Endothelial cell of umbilical vein (primary cell): Measurements from ENCODE around the gene CTTN.

Source experiments
- CTCF ChIP-seq, 2 donors: IDR thresholded peaks; 1 replicate in 1 of 2; 2 replicates in 1 of 2; pipeline ENCODE4 v1.5.1; 2011; ENCODE audit warnings: low read length in 2 of 2, mild to moderate bottlenecking in 2 of 2, moderate library complexity in 2 of 2, control low read depth in 1 of 2, inconsistent platforms in 1 of 2, low read depth in 1 of 2; ENCODE audit not compliant: insufficient read depth in 1 of 2; ENCODE audit errors: extremely low read depth in 1 of 2
- MAX ChIP-seq: IDR thresholded peaks from 2 replicates; pipeline ENCODE4 v1.6.1; 2011; ENCODE audit not compliant: insufficient read depth, insufficient read length
- POLR2A ChIP-seq: IDR thresholded peaks from 2 replicates; pipeline ENCODE4 v1.6.1; 2012; ENCODE audit warnings: low read depth, mild to moderate bottlenecking, control low read depth, low read length
- POLR2AphosphoS5 ChIP-seq: IDR thresholded peaks from 2 replicates; pipeline ENCODE4 v1.6.1; 2012; ENCODE audit warnings: low read depth, mild to moderate bottlenecking, control low read depth, low read length, moderate library complexity; ENCODE audit not compliant: insufficient read depth

GRCh38 chr11:70411713-70412452 lies 13.6 kb downstream of the CTTN start:
- no peak for TF ChIP-seq CTCF (IDR thresholded peaks at IDR 0.05; ENCODE audit: extremely low read depth in 1 of 2, insufficient read depth in 1 of 2, low read depth in 1 of 2, low read length in 2 of 2)
- no peak for TF ChIP-seq MAX
- no peak for TF ChIP-seq POLR2AphosphoS5
- no peak for TF ChIP-seq POLR2A
